HUES64 (cell line): ENCODE results near the gene PARD3.
"Not testable (repeated sequence)": the region's sequence is repeated elsewhere in the genome, so short reads cannot be mapped to it uniquely, and the experiment has no call there.

ENCODE experiments used
- H3K27ac ChIP-seq: 2 replicates; pipeline ENCODE4 v1.7.0; 2013; ENCODE audit warnings: low read depth, low read length, inconsistent platforms
- H3K27me3 ChIP-seq: 2 replicates; pipeline ENCODE4 v1.6.1; 2013; ENCODE audit warnings: mild to moderate bottlenecking, low read length; ENCODE audit not compliant: insufficient read depth
- H3K36me3 ChIP-seq: 2 replicates; pipeline ENCODE4 v1.6.1; 2013; ENCODE audit warnings: mild to moderate bottlenecking, low read length; ENCODE audit not compliant: insufficient read depth
- H3K4me1 ChIP-seq: 2 replicates; pipeline ENCODE4 v1.6.1; 2013; ENCODE audit warnings: mild to moderate bottlenecking, low read length, moderate library complexity; ENCODE audit not compliant: insufficient read depth
- H3K4me3 ChIP-seq: 2 replicates; pipeline ENCODE4 v1.5.1; 2013; ENCODE audit warnings: mild to moderate bottlenecking, low read length, moderate library complexity
- H3K9ac ChIP-seq: 2 replicates; pipeline ENCODE4 v1.6.1; 2013; ENCODE audit warnings: mild to moderate bottlenecking, low read depth, low read length
- H3K9me3 ChIP-seq: 2 replicates; pipeline ENCODE4 v1.6.1; 2013; ENCODE audit warnings: low read depth, low read length; ENCODE audit not compliant: insufficient read depth
- WGBS: fragments of 150-250, 120-280 bp; methylation state at CpG from one replicate; pipeline ENCODE4 v1.1.7; 2013; ENCODE audit warnings: missing lambda C conversion rate; 5-methylcytosine and 5-hydroxymethylcytosine counted together

The PARD3 gene

DNA sequence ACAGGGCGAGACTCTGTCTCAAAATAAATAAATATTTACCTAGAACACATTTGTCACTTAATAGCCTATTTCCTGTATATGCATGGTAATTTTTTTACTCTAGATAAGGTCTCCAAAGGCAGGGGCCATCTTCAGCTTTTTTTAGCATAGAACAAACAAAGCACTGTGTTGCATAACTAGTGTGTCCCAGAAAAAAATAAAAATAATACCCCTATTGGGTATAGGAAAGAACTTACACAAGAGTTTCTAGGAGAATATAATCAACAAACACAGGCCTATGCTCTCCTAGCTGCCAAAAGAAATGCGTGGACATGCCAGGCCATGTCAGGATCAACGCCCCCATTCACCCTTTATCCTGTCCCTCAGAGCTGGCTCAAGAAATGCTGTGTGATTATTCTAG, 103.6 kb downstream of the PARD3 start:
- Histone ChIP-seq H3K9me3 (no peaks in the 10 kb centered on the region), H3K36me3 (no peaks in the 10 kb centered on the region), H3K4me3 (no peak overlapping the region), H3K27me3 (no peaks in the 10 kb centered on the region), H3K9ac (no peak overlapping the region), H3K4me1 (peaks cover 19% of the 10 kb centered on the region), H3K27ac (no peak overlapping the region)
- 90% methylated on average over 3 of the region's 3 CpGs for WGBS

DNA sequence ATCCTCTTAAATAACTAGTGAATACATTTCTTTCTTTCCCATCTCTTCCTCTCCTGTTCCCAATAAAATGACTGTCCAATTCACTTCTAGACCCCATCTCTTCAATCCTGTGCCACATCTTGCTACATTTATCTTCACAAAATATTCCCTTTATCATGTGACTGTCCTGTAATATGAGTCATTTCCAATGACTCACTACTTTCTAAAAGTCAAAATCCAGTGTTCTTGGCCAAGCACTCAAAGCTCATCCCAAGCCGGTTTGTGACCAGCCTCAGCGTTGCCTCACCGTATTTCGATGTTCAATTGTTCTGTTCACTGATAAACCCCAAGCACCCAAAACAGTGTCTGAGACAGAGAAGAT, 104.7 kb downstream of the PARD3 start:
- 95% methylated on average over 4 of the region's 4 CpGs for WGBS
- no peak overlapping the region for H3K27ac ChIP-seq

DNA sequence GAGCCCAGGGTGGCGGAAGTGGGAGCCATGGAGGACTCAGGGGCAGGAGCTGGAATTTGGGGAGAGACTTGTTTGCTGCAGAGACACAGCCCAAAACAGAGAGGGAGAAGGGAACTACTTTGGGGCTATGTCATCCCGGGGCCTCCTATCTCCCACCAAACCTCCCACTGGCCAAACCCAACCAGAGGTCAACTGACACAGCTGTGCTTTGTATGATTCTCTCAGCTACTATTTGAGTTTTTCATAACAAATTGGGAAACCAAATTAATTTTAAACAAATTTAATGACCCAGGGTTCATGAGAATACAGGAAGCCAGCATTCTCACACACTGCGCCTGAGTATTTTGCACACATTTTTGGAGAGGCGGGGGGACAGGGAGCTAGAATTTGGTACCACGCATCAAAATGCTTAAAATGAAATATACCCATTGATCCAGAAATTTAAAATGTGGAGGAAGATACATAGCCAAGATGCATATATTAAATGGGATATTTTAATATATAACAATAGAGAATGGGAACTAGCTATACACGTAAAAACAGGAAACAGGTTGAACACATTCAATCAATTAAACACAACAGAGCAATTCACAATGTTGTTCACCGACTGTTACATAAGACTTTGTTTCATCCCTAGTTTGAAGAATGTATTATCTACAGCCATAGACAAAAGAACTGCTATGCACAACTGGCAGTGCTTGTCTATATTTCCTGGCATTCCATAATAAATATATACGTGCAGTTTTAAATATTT, 105.3 kb downstream of the PARD3 start:
- no peak overlapping the region for H3K4me3 ChIP-seq
- H3K36me3 ChIP-seq = no peaks in the 10 kb centered on the region
- no peaks in the 10 kb centered on the region for H3K9me3 ChIP-seq
- 95% methylated on average over 5 of the region's 8 CpGs for WGBS
- peaks cover 19% of the 10 kb centered on the region for H3K4me1 ChIP-seq
- no peaks in the 10 kb centered on the region for H3K27me3 ChIP-seq
- no peak overlapping the region for H3K27ac ChIP-seq
- no peak overlapping the region for H3K9ac ChIP-seq

More for the DNA sequence above, 104.7 kb downstream of the PARD3 start:
- no peaks in the 10 kb centered on the region for H3K36me3 ChIP-seq
- no peaks in the 10 kb centered on the region for H3K9me3 ChIP-seq
- H3K9ac ChIP-seq = no peak overlapping the region
- H3K4me1 ChIP-seq = peaks cover 19% of the 10 kb centered on the region
- no peak overlapping the region for H3K4me3 ChIP-seq
- no peaks in the 10 kb centered on the region for H3K27me3 ChIP-seq

DNA sequence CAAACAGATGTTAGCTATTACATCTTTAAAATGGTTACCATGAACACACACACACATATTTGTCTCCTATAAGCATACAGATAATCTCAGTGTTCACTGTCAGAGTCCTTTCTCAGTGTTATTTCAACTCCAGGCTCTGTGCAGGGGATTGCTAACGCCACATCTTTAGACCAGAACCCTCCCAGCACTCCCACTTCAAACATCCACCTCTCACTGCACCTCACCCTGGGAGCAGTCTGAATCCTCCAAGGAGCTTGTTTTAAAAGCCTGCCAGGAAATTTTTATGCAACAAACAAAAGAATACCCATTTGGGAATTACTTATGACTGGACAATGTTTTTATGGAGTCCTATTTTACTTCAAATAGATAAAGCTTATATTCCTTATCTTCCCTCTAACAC, 107.4 kb downstream of the PARD3 start:
- Histone ChIP-seq H3K27ac (no peak overlapping the region), H3K9ac (no peak overlapping the region), H3K9me3 (no peaks in the 10 kb centered on the region), H3K4me3 (no peak overlapping the region), H3K4me1 (peaks cover 19% of the 10 kb centered on the region), H3K36me3 (no peaks in the 10 kb centered on the region), H3K27me3 (no peaks in the 10 kb centered on the region)
- WGBS = 90% methylated on average over 1 of the region's 1 CpG

DNA sequence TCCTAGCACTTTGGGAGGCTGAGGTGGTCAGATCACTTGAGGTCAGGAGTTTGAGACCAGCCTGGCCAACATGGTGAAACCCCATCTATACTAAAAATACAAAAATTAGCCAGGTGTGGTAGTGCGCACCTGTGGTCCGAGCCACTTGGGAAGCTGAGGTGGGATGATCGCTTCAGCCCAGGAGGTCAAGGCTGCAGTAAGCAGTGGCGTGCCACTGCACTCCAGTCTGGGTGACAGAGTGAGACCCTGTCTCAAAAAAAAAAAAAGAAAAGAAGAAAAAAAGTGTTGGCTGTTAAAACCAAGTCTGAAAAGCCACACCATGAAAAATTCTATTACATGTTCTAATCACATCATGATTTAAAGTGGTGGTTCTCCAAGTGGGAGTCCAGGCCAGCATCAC, 108.1 kb downstream of the PARD3 start:
- H3K36me3 ChIP-seq, H3K9ac ChIP-seq, H3K9me3 ChIP-seq, H3K27ac ChIP-seq, H3K4me3 ChIP-seq, H3K27me3 ChIP-seq: not testable (repeated sequence)
- 95% methylated on average over 4 of the region's 4 CpGs for WGBS
- peaks cover 21% of the 10 kb centered on the region for H3K4me1 ChIP-seq

DNA sequence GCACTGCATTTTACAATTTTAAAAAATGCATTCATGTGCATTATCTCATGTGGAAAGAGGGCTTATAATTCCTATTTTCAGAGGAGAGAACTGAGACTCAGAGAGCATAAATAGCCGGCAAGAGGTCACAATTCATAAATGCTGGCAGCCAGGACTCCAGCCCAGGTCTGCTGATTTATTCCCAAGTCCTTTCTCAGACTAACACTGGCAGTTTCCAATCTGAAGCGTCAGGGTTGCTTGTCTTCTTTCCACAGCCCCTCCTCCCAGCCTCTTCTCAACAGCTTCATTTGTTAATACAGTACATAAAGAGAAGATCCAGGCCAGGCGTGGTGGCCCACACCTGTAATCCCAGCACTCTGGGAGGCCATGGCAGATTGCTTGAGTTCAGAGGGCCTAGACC, 108.9 kb downstream of the PARD3 start:
- Histone ChIP-seq H3K9me3 (no peaks in the 10 kb centered on the region), H3K27ac (no peak overlapping the region), H3K4me3 (no peak overlapping the region), H3K4me1 (peaks cover 20% of the 10 kb centered on the region), H3K27me3 (no peaks in the 10 kb centered on the region), H3K36me3 (no peaks in the 10 kb centered on the region), H3K9ac (no peak overlapping the region)
- 75% methylated on average over 3 of the region's 3 CpGs for WGBS

DNA sequence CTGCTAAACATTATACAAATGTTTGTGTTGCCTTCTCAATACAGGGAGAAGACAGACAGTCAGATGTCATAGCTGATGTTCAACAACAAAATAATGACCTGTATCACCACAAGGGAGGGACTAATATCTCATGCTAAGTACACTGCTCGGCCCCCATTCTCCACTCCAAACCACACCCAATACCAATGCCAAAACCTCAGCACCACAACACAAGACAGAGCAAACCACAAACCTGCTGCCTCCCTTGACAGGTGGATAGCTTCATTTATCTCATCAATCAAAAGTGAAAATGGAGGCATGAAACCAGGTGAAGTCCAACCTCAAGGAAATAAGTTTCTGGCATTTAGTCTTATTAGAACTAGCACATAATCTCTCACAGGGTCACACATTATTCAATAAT, 109.5 kb downstream of the PARD3 start:
- H3K4me1 ChIP-seq = peaks cover 23% of the 10 kb centered on the region
- H3K27ac ChIP-seq = no peak overlapping the region
- H3K4me3 ChIP-seq = no peak overlapping the region
- H3K36me3 ChIP-seq = no peaks in the 10 kb centered on the region
- 79% methylated on average over 1 of the region's 1 CpG for WGBS
- no peak overlapping the region for H3K9ac ChIP-seq
- no peaks in the 10 kb centered on the region for H3K27me3 ChIP-seq
- H3K9me3 ChIP-seq = no peaks in the 10 kb centered on the region

DNA sequence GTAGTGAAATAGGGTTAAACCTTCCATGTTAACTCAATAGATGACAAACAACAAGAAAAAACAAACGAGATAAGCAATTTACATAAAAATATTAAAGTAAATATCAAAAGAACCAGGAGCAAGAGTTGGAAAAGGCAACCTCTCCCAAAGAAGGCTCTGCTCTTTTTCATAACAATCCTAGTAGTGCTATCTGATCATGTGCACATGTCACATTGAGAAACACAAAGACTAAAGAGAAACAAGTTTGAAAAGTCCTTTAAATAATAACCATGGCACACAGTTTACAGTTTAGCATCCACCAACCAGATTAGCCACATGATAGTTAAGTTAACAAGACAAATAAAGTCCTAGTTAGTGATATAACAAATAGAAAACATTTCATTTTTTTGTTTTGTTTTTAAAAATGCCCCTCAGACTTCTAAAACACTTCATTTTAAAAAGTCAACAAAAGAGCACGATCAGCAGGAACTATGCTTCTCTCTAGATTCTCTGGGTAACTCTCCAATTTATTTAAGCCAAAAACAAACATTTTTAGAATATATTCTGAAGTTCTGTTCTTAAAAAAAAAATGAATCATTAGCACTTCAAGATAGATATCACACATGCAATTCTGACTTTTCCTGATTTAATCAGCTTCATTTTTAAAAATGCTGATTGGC, 110.4 kb downstream of the PARD3 start:
- WGBS = 78% methylated on average over 1 of the region's 2 CpGs
- H3K9me3 ChIP-seq = no peaks in the 10 kb centered on the region
- no peak overlapping the region for H3K9ac ChIP-seq
- no peaks in the 10 kb centered on the region for H3K27me3 ChIP-seq
- H3K4me3 ChIP-seq = no peak overlapping the region
- H3K27ac ChIP-seq = no peak overlapping the region
- no peaks in the 10 kb centered on the region for H3K36me3 ChIP-seq
- H3K4me1 ChIP-seq = peaks cover 23% of the 10 kb centered on the region

DNA sequence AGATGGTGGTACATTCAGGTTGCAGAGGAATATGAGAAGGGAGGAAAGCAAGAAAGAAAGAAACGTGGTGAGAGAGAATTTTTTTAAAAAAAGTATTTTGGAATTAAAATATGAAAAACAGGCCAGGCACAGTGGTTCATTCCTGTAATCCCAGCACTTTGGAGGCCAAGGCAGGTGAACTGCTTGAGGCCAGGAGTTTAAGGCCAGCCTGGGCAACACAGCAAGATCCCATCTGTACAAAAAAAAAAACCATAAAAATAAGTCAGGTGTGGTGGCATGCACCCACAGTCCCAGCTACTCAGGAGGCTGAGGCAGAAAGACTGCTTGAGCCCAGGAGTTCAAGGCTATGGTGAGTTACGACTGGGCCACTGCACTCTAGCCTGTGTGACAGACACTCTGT, 112.1 kb downstream of the PARD3 start:
- Histone ChIP-seq H3K9me3 (no peaks in the 10 kb centered on the region), H3K4me1 (peaks cover 19% of the 10 kb centered on the region), H3K9ac (no peak overlapping the region), H3K27ac (no peak overlapping the region), H3K27me3 (no peaks in the 10 kb centered on the region), H3K36me3 (no peaks in the 10 kb centered on the region), H3K4me3 (no peak overlapping the region)
- WGBS = 94% methylated on average over 2 of the region's 2 CpGs

DNA sequence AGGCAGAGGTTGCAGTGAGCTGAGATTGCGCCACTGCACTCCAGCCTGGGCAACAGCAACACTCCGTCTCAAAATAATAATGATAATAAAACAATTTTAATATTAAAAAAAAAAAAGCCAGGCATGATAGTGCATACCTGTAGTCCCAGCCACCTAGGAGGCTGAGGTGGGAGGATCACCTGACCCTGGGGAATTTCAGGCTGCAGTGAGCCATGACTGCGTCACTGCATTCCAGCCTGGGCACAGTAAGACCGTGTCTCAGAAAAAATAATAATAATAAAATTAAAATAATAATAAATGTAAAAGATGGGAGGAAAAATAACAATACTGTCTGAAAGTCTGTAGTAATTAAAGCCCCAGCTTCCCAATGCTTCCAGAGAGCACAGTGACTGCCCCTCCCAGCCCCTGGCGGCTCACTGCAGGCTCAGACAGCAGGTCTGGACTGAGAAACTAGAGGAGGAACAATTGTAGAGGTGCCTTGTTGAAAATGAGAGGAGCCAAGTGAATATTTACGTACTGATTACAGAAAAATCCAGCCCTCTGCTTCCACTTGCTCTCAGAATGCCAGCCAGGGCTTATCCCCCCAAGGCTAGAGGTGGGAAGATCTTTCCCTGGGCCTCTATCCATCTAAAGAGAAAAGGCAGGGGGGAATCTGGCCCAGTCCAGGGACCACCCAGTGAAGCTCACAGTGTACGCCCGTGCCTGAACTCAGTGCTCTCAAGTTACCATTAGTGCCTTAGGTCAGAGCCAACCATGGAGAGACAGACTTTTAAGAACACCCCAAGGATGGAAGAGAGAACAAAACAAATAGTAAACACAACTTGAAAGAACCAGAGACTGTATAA, 112.8 kb downstream of the PARD3 start:
- H3K4me1 ChIP-seq = peaks cover 17% of the 10 kb centered on the region; the same call in 1 of the 2 replicates
- 80% methylated on average over 6 of the region's 8 CpGs for WGBS
- no peak overlapping the region for H3K9ac ChIP-seq
- peak overlapping the region; percentile 15; the same call in 1 of the 2 replicates for H3K27ac ChIP-seq
- no peaks in the 10 kb centered on the region for H3K9me3 ChIP-seq
- H3K4me3 ChIP-seq = no peak overlapping the region
- no peaks in the 10 kb centered on the region for H3K36me3 ChIP-seq
- no peaks in the 10 kb centered on the region for H3K27me3 ChIP-seq

DNA sequence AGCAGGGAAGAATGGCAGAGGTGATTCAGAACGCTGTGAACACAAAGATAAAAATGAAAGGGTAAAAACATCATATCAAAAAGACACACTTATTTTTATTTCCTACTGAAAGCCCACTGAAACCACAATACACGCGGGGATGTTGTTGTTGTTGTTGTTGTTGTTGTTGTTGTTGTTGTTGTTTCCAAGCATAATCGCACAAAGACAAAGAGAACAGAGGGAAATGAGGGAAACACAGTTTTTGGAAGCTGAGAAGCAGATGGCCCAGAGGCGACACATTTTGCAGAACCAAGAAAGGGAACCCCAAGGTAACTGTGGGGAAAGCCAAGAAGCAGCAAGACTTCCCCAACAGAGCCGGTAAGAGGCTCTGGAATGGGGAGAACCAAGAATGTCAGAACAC, 113.9 kb downstream of the PARD3 start:
- Histone ChIP-seq H3K4me3 (no peak overlapping the region), H3K9ac (no peak overlapping the region), H3K27me3 (no peaks in the 10 kb centered on the region), H3K36me3 (no peaks in the 10 kb centered on the region), H3K27ac (no peak overlapping the region), H3K9me3 (no peaks in the 10 kb centered on the region), H3K4me1 (peaks cover 17% of the 10 kb centered on the region; the same call in 1 of the 2 replicates)
- 85% methylated on average over 5 of the region's 6 CpGs for WGBS
